Measurements from ENCODE around the gene PARD3B. TPM values are rescaled to one million over a fixed set of nuclear protein-coding genes. Genes with fewer than 3 reads are reported as not detected.

Gene PARD3B
- total and polyA plus RNA-seq, 2 of the 4 experiments (the other 2 are of a cell fraction), result 3.3 to 15.6 TPM

DNA sequence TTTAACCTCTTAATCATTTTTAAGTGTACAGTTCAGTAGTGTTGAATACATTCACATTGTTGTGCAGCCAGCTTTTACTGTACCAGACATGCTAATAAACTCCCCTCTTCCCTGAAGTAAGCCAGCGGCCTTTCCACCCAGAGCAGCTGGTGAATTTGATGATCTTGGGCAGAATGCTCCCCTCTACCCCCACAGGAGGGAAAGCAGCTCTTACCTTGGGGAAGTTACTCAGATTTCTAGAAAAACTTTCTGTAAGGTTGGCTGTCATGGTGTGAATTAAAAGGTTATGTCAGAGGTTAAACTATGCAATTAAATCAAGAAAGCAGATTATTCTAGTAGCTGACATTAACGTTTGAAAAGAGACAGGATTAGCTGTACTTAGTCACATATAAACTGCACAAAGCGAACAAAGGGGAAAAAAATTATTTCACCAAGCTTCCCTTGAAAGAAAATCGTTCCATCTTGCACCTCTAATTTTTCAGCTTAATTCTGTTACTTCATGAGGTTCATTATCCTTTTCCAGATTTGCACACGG is 738.5 kb downstream of the PARD3B start:
- H3K4me2 ChIP-seq (ENCODE audit: low read depth, low read length), result no peak overlapping the region
- H3K27me3 ChIP-seq (ENCODE audit: control insufficient read depth, insufficient read depth, low read length), result no peaks in the 10 kb centered on the region
- TF ChIP-seq POLR2A (IDR thresholded peaks at IDR 0.05; ENCODE audit: low read depth, low read length) (no peak), RFX5 (IDR thresholded peaks at IDR 0.05; ENCODE audit: low read depth, low read length) (no peak), RAD21 (IDR thresholded peaks at IDR 0.05; ENCODE audit: low read length) (no peak), MAFK (IDR thresholded peaks at IDR 0.05; ENCODE audit: low read depth, low read length) (no peak), BHLHE40 (IDR thresholded peaks at IDR 0.05; ENCODE audit: low read depth, low read length) (no peak), CEBPB (IDR thresholded peaks at IDR 0.05; ENCODE audit: low read depth, low read length) (no peak), FOS (IDR thresholded peaks at IDR 0.05; ENCODE audit: low read depth, low read length) (no peak), MAZ (IDR thresholded peaks at IDR 0.05; ENCODE audit: borderline replicate concordance, low read depth, low read length) (no peak), SMC3 (IDR thresholded peaks at IDR 0.05; ENCODE audit: low read depth, low read length) (no peak)
- TF ChIP-seq, protein P1, sequence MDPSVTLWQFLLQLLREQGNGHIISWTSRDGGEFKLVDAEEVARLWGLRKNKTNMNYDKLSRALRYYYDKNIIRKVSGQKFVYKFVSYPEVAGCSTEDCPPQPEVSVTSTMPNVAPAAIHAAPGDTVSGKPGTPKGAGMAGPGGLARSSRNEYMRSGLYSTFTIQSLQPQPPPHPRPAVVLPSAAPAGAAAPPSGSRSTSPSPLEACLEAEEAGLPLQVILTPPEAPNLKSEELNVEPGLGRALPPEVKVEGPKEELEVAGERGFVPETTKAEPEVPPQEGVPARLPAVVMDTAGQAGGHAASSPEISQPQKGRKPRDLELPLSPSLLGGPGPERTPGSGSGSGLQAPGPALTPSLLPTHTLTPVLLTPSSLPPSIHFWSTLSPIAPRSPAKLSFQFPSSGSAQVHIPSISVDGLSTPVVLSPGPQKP (IDR thresholded peaks at IDR 0.05; ENCODE audit: borderline replicate concordance, low read depth, low read length), result no peak
- TF ChIP-seq, protein P2, sequence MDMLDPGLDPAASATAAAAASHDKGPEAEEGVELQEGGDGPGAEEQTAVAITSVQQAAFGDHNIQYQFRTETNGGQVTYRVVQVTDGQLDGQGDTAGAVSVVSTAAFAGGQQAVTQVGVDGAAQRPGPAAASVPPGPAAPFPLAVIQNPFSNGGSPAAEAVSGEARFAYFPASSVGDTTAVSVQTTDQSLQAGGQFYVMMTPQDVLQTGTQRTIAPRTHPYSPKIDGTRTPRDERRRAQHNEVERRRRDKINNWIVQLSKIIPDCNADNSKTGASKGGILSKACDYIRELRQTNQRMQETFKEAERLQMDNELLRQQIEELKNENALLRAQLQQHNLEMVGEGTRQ (IDR thresholded peaks at IDR 0.05; ENCODE audit: low read depth, low read length), result no peak
- H2BK120ac ChIP-seq (ENCODE audit: low read depth, low read length), result no peak overlapping the region
- no peak overlapping the region for H4K5ac ChIP-seq (ENCODE audit: low read depth, low read length)
- H3K79me1 ChIP-seq (ENCODE audit: low read depth in 1 of 2, low read length in 2 of 2), result no peaks in the 10 kb centered on the region
- ChIA-PET CTCF (interaction anchor here (0.6 kb wide), 1 partner anchor 769 kb away, joined by 3 read pairs; no protein-coding TSS in a partner anchor), POLR2A (ENCODE audit: unreplicated experiment) (no interaction called here)
- no peak overlapping the region for H3K23ac ChIP-seq (ENCODE audit: low read depth, low read length)
- no peak overlapping the region for H2BK20ac ChIP-seq (ENCODE audit: low read depth, low read length)
- intact Hi-C loops (cut with micrococcal nuclease) (no loop called here), in situ Hi-C loops (cut with MboI; ENCODE audit: low sequenced_read_pairs) (no loop called here), dilution Hi-C loops (cut with HindIII; ENCODE audit: low sequenced_read_pairs, unreplicated experiment) (no loop called here)
- H2AK9ac ChIP-seq (replicated peaks; ENCODE audit: low read depth, low read length, poor library complexity), result no peak overlapping the region
- no peaks in the 10 kb centered on the region for H4K20me1 ChIP-seq (ENCODE audit: insufficient read depth, low read length)
- no peak overlapping the region for H2BK15ac ChIP-seq (ENCODE audit: low read depth, low read length)
- WGBS, 2 experiments (ENCODE audit: extremely low coverage in 2 of 2, insufficient read length in 1 of 2), result 80% methylated on average over 1 of the region's 5 CpGs; no CpG with 5 or more reads in 1 of the 2 experiments
- H3K18ac ChIP-seq (ENCODE audit: low read depth, low read length), result no peak overlapping the region
- H3K27ac ChIP-seq (ENCODE audit: insufficient read depth, low read length), result no peak overlapping the region
- no peaks in the 10 kb centered on the region for H3K9me3 ChIP-seq (ENCODE audit: control insufficient read depth, insufficient read depth, low read length)
- H3K56ac ChIP-seq (ENCODE audit: extremely low read depth, insufficient read depth, low read length), result no peak overlapping the region
- H2AFZ ChIP-seq (replicated peaks; ENCODE audit: low read length, poor library complexity), result no peak overlapping the region
- H3K9me1 ChIP-seq (ENCODE audit: insufficient read depth, low read length), result no peaks in the 10 kb centered on the region
- no peak overlapping the region for H4K91ac ChIP-seq (ENCODE audit: insufficient read depth, low read depth, low read length)
- no peak overlapping the region for H3K14ac ChIP-seq (replicated peaks; ENCODE audit: low read depth, low read length)
- no peak overlapping the region for H3K4me3 ChIP-seq (ENCODE audit: insufficient read depth, low read depth, low read length)
- no peak overlapping the region for H2AK5ac ChIP-seq (ENCODE audit: low read depth, low read length)
- H3K4ac ChIP-seq (ENCODE audit: low read depth, low read length), result no peak overlapping the region
- no TSS peak for BruUV-seq (replicated peaks)
- no peak overlapping the region for H3K9ac ChIP-seq (ENCODE audit: low read depth, low read length)
- ATAC-seq (ENCODE audit: low read depth) (no peak), DNase-seq (no peak)
- H2BK5ac ChIP-seq (ENCODE audit: low read depth, low read length, poor library complexity, severe bottlenecking), result no peak overlapping the region
- H4K8ac ChIP-seq (ENCODE audit: low read depth in 2 of 2, low read length in 2 of 2), result no peak overlapping the region
- no peaks in the 10 kb centered on the region for H3K36me3 ChIP-seq (ENCODE audit: control insufficient read depth, insufficient read depth, low read length)
- no peaks in the 10 kb centered on the region for H3K4me1 ChIP-seq (ENCODE audit: control insufficient read depth, insufficient read depth, low read length)
